HepG2 (cell line): Measurements from ENCODE around the gene NKX1-1.

Source experiments
- CHD4 ChIP-seq: fragments of 200-600 bp; sonication (generic); IDR thresholded peaks from 2 replicates; pipeline ENCODE4 v1.7.0; 2017; ENCODE audit warnings: mild to moderate bottlenecking, low read length, borderline replicate concordance
- CTCF ChIP-seq: sonication (generic); formaldehyde crosslinking; IDR thresholded peaks from 2 replicates; pipeline ENCODE4 v1.5.0; 2020; ENCODE audit warnings: mild to moderate bottlenecking, missing genetic modification reagents, moderate library complexity
- MEIS1 ChIP-seq: sonication (generic); formaldehyde crosslinking; IDR thresholded peaks from 2 replicates; pipeline ENCODE4 v1.9.0; 2021; ENCODE audit warnings: mild to moderate bottlenecking, missing genetic modification reagents, moderate library complexity, borderline replicate concordance
- RAD21 ChIP-seq: fragments of 450-650 bp; formaldehyde crosslinking; IDR thresholded peaks from 2 replicates; pipeline ENCODE4 v1.5.0; 2020; ENCODE audit warnings: mild to moderate bottlenecking
- SKIL ChIP-seq: sonication (generic); formaldehyde crosslinking; IDR thresholded peaks from 2 replicates; pipeline ENCODE4 v1.8.0; 2022; ENCODE audit warnings: missing genetic modification reagents, mild to moderate bottlenecking, moderate library complexity, borderline replicate concordance
- TCF12 ChIP-seq, 2 experiments: fragments of 450-650 bp in 1 of 2; sonication (generic) in 1 of 2; formaldehyde crosslinking in 1 of 2; IDR thresholded peaks; 2 replicates each; pipeline versions ENCODE4 v1.6.1 to v1.8.0; 2017 to 2022; ENCODE audit warnings: antibody characterized with exemption in 1 of 2, mild to moderate bottlenecking in 1 of 2, missing genetic modification reagents in 1 of 2, moderate library complexity in 1 of 2
- ZNF121 ChIP-seq: sonication (generic); formaldehyde crosslinking; IDR thresholded peaks from 2 replicates; pipeline ENCODE4 v1.5.0; 2020; ENCODE audit warnings: mild to moderate bottlenecking, missing genetic modification reagents
- ZNF256 ChIP-seq: sonication (generic); formaldehyde crosslinking; conservative IDR thresholded peaks from 2 replicates; pipeline ENCODE4 v1.4.0; 2020; ENCODE audit warnings: missing genetic modification reagents
- ZSCAN31 ChIP-seq: sonication (generic); formaldehyde crosslinking; IDR thresholded peaks from 2 replicates; pipeline ENCODE4 v1.5.0; 2020; ENCODE audit warnings: low read depth, mild to moderate bottlenecking, missing genetic modification reagents

- TF ChIP-seq SKIL (CRISPR knock-in tag) (no peak), ZNF121 (CRISPR knock-in tag) (no peak), CHD4 (no peak), TCF12 (IDR thresholded peaks at IDR 0.05) (no peak), TCF12 (CRISPR knock-in tag; IDR thresholded peaks at IDR 0.05) (no peak), ZSCAN31 (CRISPR knock-in tag) (no peak), CTCF (CRISPR knock-in tag) (no peak), ZNF256 (CRISPR knock-in tag) (no peak), MEIS1 (CRISPR knock-in tag) (no peak), RAD21 (CRISPR knock-in tag) (no peak)
Measured at GRCh38 chr4:1451752-1452122, 45.5 kb upstream of the NKX1-1 start.
